SK-N-SH treated with all-trans-retinoic acid at 6 μM for 48 hours (cell line): ENCODE results near the gene UPK1A.

Source experiments
- ATAC-seq: fragments of 200-7000 bp; cut with Tn5 transposase; 3 replicates; pipeline ENCODE4 v1.9.1; 2020; ENCODE audit warnings: mild to moderate bottlenecking, moderate library complexity
- ARNTL ChIP-seq: fragments of 450-650 bp; formaldehyde crosslinking; IDR thresholded peaks from 2 replicates; pipeline ENCODE4 v1.5.0; 2020; ENCODE audit warnings: low read depth, mild to moderate bottlenecking, moderate library complexity, borderline replicate concordance
- BACH2 ChIP-seq: fragments of 250-450 bp; sonication (Bioruptor Pico); IDR thresholded peaks from 2 replicates; pipeline ENCODE4 v1.9.0; 2021; ENCODE audit warnings: mild to moderate bottlenecking, borderline replicate concordance
- CREB5 ChIP-seq: fragments of 250-450 bp; sonication (Bioruptor Pico); IDR thresholded peaks from 2 replicates; pipeline ENCODE4 v1.5.1; 2020; ENCODE audit warnings: low read depth, mild to moderate bottlenecking, moderate library complexity
- CSDC2 ChIP-seq: fragments of 250-450 bp; sonication (Bioruptor Pico); IDR thresholded peaks from 2 replicates; pipeline ENCODE4 v1.5.0; 2020; ENCODE audit warnings: mild to moderate bottlenecking, moderate library complexity
- CSRNP3 ChIP-seq: fragments of 250-450 bp; sonication (Bioruptor Pico); IDR thresholded peaks from 2 replicates; pipeline ENCODE4 v1.5.1; 2021; ENCODE audit warnings: mild to moderate bottlenecking, moderate library complexity
- ESRRG ChIP-seq: fragments of 250-450 bp; sonication (Bioruptor Pico); IDR thresholded peaks from 2 replicates; pipeline ENCODE4 v1.6.1; 2021; ENCODE audit warnings: mild to moderate bottlenecking
- ISL1 ChIP-seq: fragments of 250-450 bp; sonication (Bioruptor Pico); IDR thresholded peaks from 2 replicates; pipeline ENCODE4 v2.1.2; 2022; ENCODE audit warnings: mild to moderate bottlenecking, moderate library complexity
- OSR1 ChIP-seq: fragments of 250-450 bp; sonication (Bioruptor Pico); IDR thresholded peaks from 2 replicates; pipeline ENCODE4 v1.8.0; 2022; ENCODE audit warnings: moderate library complexity, mild to moderate bottlenecking, inconsistent platforms
- POU6F1 ChIP-seq: fragments of 250-450 bp; sonication (Bioruptor Pico); IDR thresholded peaks from 2 replicates; pipeline ENCODE4 v1.8.0; 2021; ENCODE audit warnings: low read depth, mild to moderate bottlenecking, moderate library complexity, borderline replicate concordance
- PPARA ChIP-seq: fragments of 250-450 bp; sonication (Bioruptor Pico); IDR thresholded peaks from 2 replicates; pipeline ENCODE4 v1.5.0; 2020; ENCODE audit warnings: mild to moderate bottlenecking, borderline replicate concordance
- RARB ChIP-seq: fragments of 250-450 bp; sonication (Bioruptor Pico); IDR thresholded peaks from 2 replicates; pipeline ENCODE4 v1.8.0; 2021; ENCODE audit warnings: mild to moderate bottlenecking, moderate library complexity
- SNAI2 ChIP-seq: fragments of 250-450 bp; sonication (Bioruptor Pico); IDR thresholded peaks from 2 replicates; pipeline ENCODE4 v1.5.0; 2020; ENCODE audit warnings: mild to moderate bottlenecking, moderate library complexity
- TCF4 ChIP-seq: fragments of 250-450 bp; sonication (Bioruptor Pico); IDR thresholded peaks from 2 replicates; pipeline ENCODE4 v1.8.0; 2021; ENCODE audit warnings: mild to moderate bottlenecking, moderate library complexity, borderline replicate concordance
- TOX ChIP-seq: fragments of 250-450 bp; sonication (Bioruptor Pico); IDR thresholded peaks from 2 replicates; pipeline ENCODE4 v1.8.0; 2021; ENCODE audit warnings: mild to moderate bottlenecking, moderate library complexity, borderline replicate concordance
- TSHZ2 ChIP-seq: fragments of 250-450 bp; sonication (Bioruptor Pico); IDR thresholded peaks from 2 replicates; pipeline ENCODE4 v1.5.0; 2020; ENCODE audit warnings: mild to moderate bottlenecking, moderate library complexity
- ZC3H10 ChIP-seq: fragments of 250-450 bp; sonication (Bioruptor Pico); IDR thresholded peaks from 2 replicates; pipeline ENCODE4 v1.5.1; 2021; ENCODE audit warnings: mild to moderate bottlenecking, moderate library complexity
- ZFP3 ChIP-seq: fragments of 250-450 bp; sonication (Bioruptor Pico); IDR thresholded peaks from 2 replicates; pipeline ENCODE4 v1.5.0; 2020; ENCODE audit warnings: mild to moderate bottlenecking, moderate library complexity
- ZNF565 ChIP-seq: fragments of 450-650 bp; formaldehyde crosslinking; conservative IDR thresholded peaks from 2 replicates; pipeline ENCODE4 v1.5.0; 2020; ENCODE audit warnings: low read depth, mild to moderate bottlenecking, moderate library complexity
- ZNF8 ChIP-seq: fragments of 450-650 bp; formaldehyde crosslinking; IDR thresholded peaks from 2 replicates; pipeline ENCODE4 v1.5.0; 2020; ENCODE audit warnings: mild to moderate bottlenecking, moderate library complexity

Gene UPK1A

GRCh38 chr19:35715355-35715809 lies 49.1 kb downstream of the UPK1A start (continued):
- no peak for TF ChIP-seq TSHZ2 (CRISPR knock-in tag)

- TF ChIP-seq CSRNP3 (CRISPR knock-in tag) (no peak), BACH2 (CRISPR knock-in tag) (no peak), POU6F1 (CRISPR knock-in tag) (no peak), ZC3H10 (CRISPR knock-in tag) (no peak), ZNF565 (CRISPR knock-in tag) (no peak), OSR1 (CRISPR knock-in tag) (no peak), ISL1 (CRISPR knock-in tag) (no peak), TOX (CRISPR knock-in tag) (no peak), CREB5 (CRISPR knock-in tag) (no peak), SNAI2 (CRISPR knock-in tag) (no peak), ARNTL (CRISPR knock-in tag) (no peak), ZNF8 (no peak), ZFP3 (CRISPR knock-in tag) (no peak), RARB (CRISPR knock-in tag) (no peak), TCF4 (CRISPR knock-in tag) (no peak), TSHZ2 (CRISPR knock-in tag) (no peak), ESRRG (CRISPR knock-in tag) (no peak), PPARA (CRISPR knock-in tag) (no peak), CSDC2 (CRISPR knock-in tag) (no peak)
- peak; percentile 60 for ATAC-seq
Measured at GRCh38 chr19:35715981-35716800, 49.9 kb downstream of the UPK1A start.
